ENCODE results near the gene KCNH4.
A peak's percentile ranks its signal among the peaks of the same experiment; 100 is the strongest.

The KCNH4 gene

GRCh38 chr17:42125565-42125964, 55.4 kb downstream of the KCNH4 start:
- peaks cover 13% of the 10 kb centered on the region for H3K4me1 ChIP-seq (ENCODE audit: insufficient read depth, low read length)
- H3K9ac ChIP-seq (ENCODE audit: low read depth, low read length): no peak overlapping the region
- H3K4me2 ChIP-seq (ENCODE audit: insufficient read depth, low read length): no peak overlapping the region
- H3K79me2 ChIP-seq (ENCODE audit: insufficient read depth, low read length): peaks cover 10% of the 10 kb centered on the region
- no peak overlapping the region for H2AFZ ChIP-seq (ENCODE audit: low read depth, low read length)
- H3K36me3 ChIP-seq (ENCODE audit: insufficient read depth, low read length): peaks cover 66% of the 10 kb centered on the region
- ATAC-seq (ENCODE audit: insufficient read depth, low read depth): no peak
- no peak overlapping the region for H3K4me3 ChIP-seq (ENCODE audit: low read depth in 1 of 2, low read length in 2 of 2)
- no peaks in the 10 kb centered on the region for H3K9me3 ChIP-seq (ENCODE audit: insufficient read depth, low read length, severe bottlenecking)
- no peaks in the 10 kb centered on the region for H3K27me3 ChIP-seq (ENCODE audit: insufficient read depth, low read length, poor library complexity)
- no peak overlapping the region for H3K27ac ChIP-seq (ENCODE audit: low read length)
- TF ChIP-seq CTCF (IDR thresholded peaks at IDR 0.05; ENCODE audit: borderline replicate concordance, extremely low read depth, low read length, poor library complexity, severe bottlenecking): no peak
- TF ChIP-seq EZH2 (IDR thresholded peaks at IDR 0.05; ENCODE audit: borderline replicate concordance, low read depth, low read length, severe bottlenecking): no peak
- peaks cover 13% of the 10 kb centered on the region for H4K20me1 ChIP-seq (ENCODE audit: insufficient read depth, low read length)
- DNase-seq: no peak

GRCh38 chr17:42124256-42124655, 56.7 kb downstream of the KCNH4 start:
- H3K27ac ChIP-seq (ENCODE audit: low read length): no peak overlapping the region
- no peaks in the 10 kb centered on the region for H3K27me3 ChIP-seq (ENCODE audit: insufficient read depth, low read length, poor library complexity)
- H4K20me1 ChIP-seq (ENCODE audit: insufficient read depth, low read length): no peaks in the 10 kb centered on the region
- no peak overlapping the region for H3K4me3 ChIP-seq (ENCODE audit: low read depth in 1 of 2, low read length in 2 of 2)
- peaks cover 26% of the 10 kb centered on the region for H3K4me1 ChIP-seq (ENCODE audit: insufficient read depth, low read length)
- no peak for DNase-seq
- no peaks in the 10 kb centered on the region for H3K9me3 ChIP-seq (ENCODE audit: insufficient read depth, low read length, severe bottlenecking)
- H3K36me3 ChIP-seq (ENCODE audit: insufficient read depth, low read length): peaks cover 58% of the 10 kb centered on the region
- TF ChIP-seq EZH2 (IDR thresholded peaks at IDR 0.05; ENCODE audit: borderline replicate concordance, low read depth, low read length, severe bottlenecking) (no peak), CTCF (IDR thresholded peaks at IDR 0.05; ENCODE audit: borderline replicate concordance, extremely low read depth, low read length, poor library complexity, severe bottlenecking) (no peak)
- ATAC-seq (ENCODE audit: insufficient read depth, low read depth): no peak
- no peak overlapping the region for H3K4me2 ChIP-seq (ENCODE audit: insufficient read depth, low read length)
- peaks cover 14% of the 10 kb centered on the region for H3K79me2 ChIP-seq (ENCODE audit: insufficient read depth, low read length)
- no peak overlapping the region for H2AFZ ChIP-seq (ENCODE audit: low read depth, low read length)
- no peak overlapping the region for H3K9ac ChIP-seq (ENCODE audit: low read depth, low read length)

- Histone ChIP-seq H3K4me2 (ENCODE audit: insufficient read depth, low read length) (peak within 1 kb of the TSS; percentile 97), H3K27me3 (ENCODE audit: insufficient read depth, low read length, poor library complexity) (no peaks in the 10 kb centered on the region), H2AFZ (ENCODE audit: low read depth, low read length) (peak within 1 kb of the TSS; percentile 88), H3K36me3 (ENCODE audit: insufficient read depth, low read length) (peaks cover 58% of the 10 kb centered on the region), H3K9ac (ENCODE audit: low read depth, low read length) (peak within 1 kb of the TSS; percentile 68), H3K4me1 (ENCODE audit: insufficient read depth, low read length) (peaks cover 32% of the 10 kb centered on the region), H3K9me3 (ENCODE audit: insufficient read depth, low read length, severe bottlenecking) (no peaks in the 10 kb centered on the region), H3K79me2 (ENCODE audit: insufficient read depth, low read length) (peaks cover 14% of the 10 kb centered on the region), H3K27ac (ENCODE audit: low read length) (peak within 1 kb of the TSS; percentile 58), H3K4me3 (ENCODE audit: low read depth in 1 of 2, low read length in 2 of 2) (peak within 1 kb of the TSS in 1 of 2 experiments; percentile 74; a peak in 1 of 4 replicates), H4K20me1 (ENCODE audit: insufficient read depth, low read length) (no peaks in the 10 kb centered on the region)
- TF ChIP-seq EZH2 (IDR thresholded peaks at IDR 0.05; ENCODE audit: borderline replicate concordance, low read depth, low read length, severe bottlenecking) (no peak), CTCF (IDR thresholded peaks at IDR 0.05; ENCODE audit: borderline replicate concordance, extremely low read depth, low read length, poor library complexity, severe bottlenecking) (no peak)
- ATAC-seq (ENCODE audit: insufficient read depth, low read depth): no peak
- DNase-seq: no peak
Measured at GRCh38 chr17:42122371-42123303, 58.3 kb downstream of the KCNH4 start, which contains the start of gene HSPB9. Gene HSPB9 (plus strand): TSS chr17:42122804. CDS start chr17:42122851, 47 bp downstream.

Data from DND-41 (cell line).